SK-N-SH (cell line): Measurements from ENCODE around the gene BNC2. TPM values are rescaled to one million over a fixed set of nuclear protein-coding genes. Genes with fewer than 3 reads are reported as not detected.

Experiments used
- CTCF ChIA-PET: fragments of 300-600, 350-600 bp; formaldehyde crosslinking; extraction: SDS; loops from one replicate; lab custom pipeline; 2021; lab: Yijun Ruan, JAX
- POLR2A ChIA-PET: fragments of 350-600 bp; sonication (Branson Sonifier 250); formaldehyde crosslinking; extraction: SDS; loops from one replicate; lab custom pipeline; 2020; ENCODE audit warnings: antibody characterized with exemption, inconsistent platforms; lab: Yijun Ruan, JAX
- DNase-seq: peaks from one replicate; pipeline ENCODE4 v3.0.0; 2012
- H2AFZ ChIP-seq: fragments of 200-600 bp; sonication (generic); 2 replicates; pipeline ENCODE4 v1.8.1; 2016; ENCODE audit warnings: antibody characterized with exemption, mild to moderate bottlenecking, low read depth
- H3F3A ChIP-seq: fragments of 200-600 bp; sonication (generic); replicated peaks from 2 replicates; pipeline ENCODE3; 2016; ENCODE audit warnings: antibody characterized with exemption, mild to moderate bottlenecking; ENCODE audit not compliant: insufficient read depth
- H3K27ac ChIP-seq, 2 experiments: fragments of 200-500 bp in 1 of 2; fragments of 200-600 bp in 1 of 2; sonication (Bioruptor generic) in 1 of 2; sonication (generic), shearing (Covaris generic) in 1 of 2; 2 replicates each; pipeline versions ENCODE4 v1.5.1 to v1.6.1; 2014 to 2016; ENCODE audit warnings: low read depth in 2 of 2, inconsistent platforms in 1 of 2, low read length in 1 of 2, mild to moderate bottlenecking in 1 of 2, mixed read lengths in 1 of 2
- H3K27me3 ChIP-seq: fragments of 200-600 bp; sonication (generic), shearing (Covaris generic); 2 replicates; pipeline ENCODE4 v1.6.1; 2016; ENCODE audit warnings: mixed run types; ENCODE audit not compliant: insufficient read depth
- H3K36me3 ChIP-seq, 2 experiments: fragments of 200-500 bp in 1 of 2; fragments of 200-600 bp in 1 of 2; sonication (Bioruptor generic) in 1 of 2; sonication (generic) in 1 of 2; replicated peaks in 1 of 2; 2 replicates each; pipeline versions ENCODE3 to v1.5.1; 2014 to 2016; ENCODE audit warnings: low read length in 1 of 2, mild to moderate bottlenecking in 1 of 2; ENCODE audit not compliant: insufficient read depth in 2 of 2, control insufficient read depth in 1 of 2
- H3K4me1 ChIP-seq, 2 experiments: fragments of 200-500 bp in 1 of 2; fragments of 200-600 bp in 1 of 2; sonication (Bioruptor generic) in 1 of 2; sonication (generic), shearing (Covaris generic) in 1 of 2; 2 replicates each; pipeline versions ENCODE4 v1.5.1 to v1.6.1; 2014 to 2016; ENCODE audit warnings: low read depth in 1 of 2, low read length in 1 of 2, mixed run types in 1 of 2; ENCODE audit not compliant: insufficient read depth in 2 of 2, control insufficient read depth in 1 of 2
- H3K4me2 ChIP-seq: fragments of 200-600 bp; sonication (generic), shearing (Covaris generic); 2 replicates; pipeline ENCODE4 v1.6.1; 2017; ENCODE audit warnings: mixed run types
- H3K4me3 ChIP-seq, 2 experiments: fragments of 200-500 bp in 1 of 2; fragments of 200-600 bp in 1 of 2; sonication (Bioruptor generic) in 1 of 2; sonication (generic), shearing (Covaris generic) in 1 of 2; 2 replicates each; pipeline versions ENCODE4 v1.5.1 to v1.8.1; 2014 to 2016; ENCODE audit warnings: low read depth in 2 of 2, inconsistent platforms in 1 of 2, low read length in 1 of 2, mild to moderate bottlenecking in 1 of 2, mixed read lengths in 1 of 2, moderate library complexity in 1 of 2
- H3K79me2 ChIP-seq: fragments of 200-600 bp; sonication (generic); 2 replicates; pipeline ENCODE4 v1.8.1; 2017; ENCODE audit warnings: mild to moderate bottlenecking; ENCODE audit not compliant: insufficient read depth
- H3K9ac ChIP-seq: fragments of 200-600 bp; sonication (generic); 2 replicates; pipeline ENCODE4 v1.6.1; 2017; ENCODE audit warnings: mixed run types
- H3K9me2 ChIP-seq: fragments of 200-600 bp; sonication (generic); 2 replicates; pipeline ENCODE4 v1.6.1; 2017; ENCODE audit warnings: mixed run types
- H3K9me3 ChIP-seq: fragments of 200-600 bp; sonication (generic); 2 replicates; pipeline ENCODE4 v1.6.1; 2017; ENCODE audit warnings: mixed run types, mild to moderate bottlenecking, moderate library complexity
- H4K20me1 ChIP-seq: fragments of 200-600 bp; sonication (generic); 2 replicates; pipeline ENCODE4 v1.6.1; 2017; ENCODE audit warnings: mild to moderate bottlenecking, mixed run types; ENCODE audit not compliant: insufficient read depth
- CHD2 ChIP-seq: fragments of 150-350 bp; IDR thresholded peaks from 2 replicates; pipeline ENCODE4 v1.6.1; 2018; ENCODE audit warnings: low read length; ENCODE audit not compliant: partially characterized antibody
- ELF1 ChIP-seq: IDR thresholded peaks from 2 replicates; pipeline ENCODE4 v1.4.0; 2012
- EP300 ChIP-seq, 2 experiments: IDR thresholded peaks; 2 replicates each; pipeline versions ENCODE4 v1.4.0 to v1.6.1; 2012; ENCODE audit warnings: borderline replicate concordance in 1 of 2, low read depth in 1 of 2, low read length in 1 of 2
- EZH2phosphoT487 ChIP-seq: fragments of 200-600 bp; sonication (generic); IDR thresholded peaks from 2 replicates; pipeline ENCODE4 v1.6.1; 2017; ENCODE audit warnings: low read depth, mixed run types, mild to moderate bottlenecking, antibody characterized with exemption, moderate library complexity, borderline replicate concordance
- FOSL2 ChIP-seq: IDR thresholded peaks from 2 replicates; pipeline ENCODE4 v1.4.0; 2012; ENCODE audit warnings: low read depth, mild to moderate bottlenecking, moderate library complexity, borderline replicate concordance
- FOXJ3 ChIP-seq: sonication (generic); formaldehyde crosslinking; IDR thresholded peaks from 2 replicates; pipeline ENCODE4 v1.5.1; 2020; ENCODE audit warnings: mild to moderate bottlenecking, missing genetic modification reagents
- FOXM1 ChIP-seq: IDR thresholded peaks from 2 replicates; pipeline ENCODE4 v1.4.0; 2012; ENCODE audit warnings: low read depth, mild to moderate bottlenecking
- GATA2 ChIP-seq: sonication (generic); formaldehyde crosslinking; IDR thresholded peaks from 2 replicates; pipeline ENCODE4 v1.5.0; 2020; ENCODE audit warnings: mild to moderate bottlenecking, missing genetic modification reagents
- IRF3 ChIP-seq: fragments of 150-350 bp; IDR thresholded peaks from 2 replicates; pipeline ENCODE4 v1.6.1; 2016; ENCODE audit warnings: mild to moderate bottlenecking, low read depth, low read length
- MAX ChIP-seq: IDR thresholded peaks from 2 replicates; pipeline ENCODE4 v1.4.0; 2012; ENCODE audit warnings: low read depth
- MXI1 ChIP-seq: IDR thresholded peaks from 2 replicates; pipeline ENCODE4 v1.6.1; 2012; ENCODE audit warnings: mild to moderate bottlenecking, low read depth, low read length, improper control_type of control experiment
- NRF1 ChIP-seq: IDR thresholded peaks from 2 replicates; pipeline ENCODE4 v1.6.1; 2012; ENCODE audit warnings: low read depth, mild to moderate bottlenecking, low read length
- RCOR1 ChIP-seq: fragments of 150-350 bp; IDR thresholded peaks from 2 replicates; pipeline ENCODE4 v1.6.1; 2017; ENCODE audit warnings: antibody characterized with exemption, low read length
- REST ChIP-seq: IDR thresholded peaks from 2 replicates; pipeline ENCODE4 v1.6.1; 2012; ENCODE audit warnings: mild to moderate bottlenecking, low read depth, low read length, moderate library complexity
- RFX5 ChIP-seq: IDR thresholded peaks from 2 replicates; pipeline ENCODE4 v1.6.1; 2012; ENCODE audit warnings: mild to moderate bottlenecking, improper control_type of control experiment, low read length
- RXRA ChIP-seq: IDR thresholded peaks from 2 replicates; pipeline ENCODE4 v1.4.0; 2012; ENCODE audit warnings: low read depth, mild to moderate bottlenecking, borderline replicate concordance
- TCF12 ChIP-seq: IDR thresholded peaks from 2 replicates; pipeline ENCODE4 v1.4.0; 2012
- TEAD4 ChIP-seq: IDR thresholded peaks from 2 replicates; pipeline ENCODE4 v1.4.0; 2012; ENCODE audit warnings: mild to moderate bottlenecking, borderline replicate concordance; ENCODE audit not compliant: insufficient read depth
- USF2 ChIP-seq: fragments of 150-350 bp; IDR thresholded peaks from 2 replicates; pipeline ENCODE4 v1.6.1; 2017; ENCODE audit warnings: antibody characterized with exemption, low read length, low read depth, borderline replicate concordance
- WGBS: methylation state at CpG from one replicate; pipeline ENCODE4 v1.1.6; 2017; ENCODE audit warnings: low lambda C conversion rate; 5-methylcytosine and 5-hydroxymethylcytosine counted together
- polyA plus RNA-seq, 3 experiments: library from polyadenylated mRNA; depleted of rRNA; stranded (reverse); fragments of >200 nt; gene quantifications; 2 replicates each; pipeline ENCODE4 v1.2.3, GENCODE V29; 2012
- TF ChIP-seq, protein P1 (sequence below): IDR thresholded peaks from 2 replicates; pipeline ENCODE4 v1.4.0; 2012; ENCODE audit warnings: low read depth, borderline replicate concordance
- TF ChIP-seq, protein P2 (sequence below): IDR thresholded peaks from 2 replicates; pipeline ENCODE4; 2012

BNC2 gene
- polyA plus RNA-seq, 1 of the 3 experiments (the other 2 are of a cell fraction) = 8.8 TPM

DNA sequence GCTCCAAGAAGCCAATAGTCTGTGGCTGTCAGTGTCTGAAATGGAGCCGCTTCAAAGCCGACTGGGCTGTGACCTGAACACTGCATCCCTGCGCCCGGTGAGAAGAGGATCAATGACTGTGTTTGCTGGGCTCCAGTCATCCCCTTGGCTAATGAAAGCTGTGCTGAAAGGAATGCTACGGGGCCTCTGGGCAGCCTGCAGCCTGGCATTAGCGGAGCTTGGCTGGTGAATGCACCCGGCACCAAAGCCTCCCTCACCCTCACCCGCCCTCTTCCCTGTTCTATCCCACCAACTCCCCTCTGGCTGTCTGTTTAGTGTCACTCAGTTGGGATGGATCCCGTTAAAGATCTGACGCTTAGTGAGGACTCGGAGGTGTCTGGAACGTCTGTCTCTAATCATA lies 355.3 kb downstream of the BNC2 start:
- peaks cover 50% of the 10 kb centered on the region for H3K79me2 ChIP-seq
- no peaks in the 10 kb centered on the region for H4K20me1 ChIP-seq
- H3K4me1 ChIP-seq = peaks cover 15 to 35% of the 10 kb centered on the region in 2 experiments
- CTCF ChIA-PET = interaction anchor here (0.7 to 1.0 kb wide), 3 partner anchors 15 to 641 kb away, joined by 3 read pairs; no protein-coding TSS in a partner anchor
- H3K9me3 ChIP-seq = no peaks in the 10 kb centered on the region
- H3K4me3 ChIP-seq = peak overlapping the region in 1 of 2 experiments; percentile 23; a peak in 2 of 4 replicates
- H3K27me3 ChIP-seq = no peaks in the 10 kb centered on the region
- 8% methylated on average over 8 of the region's 12 CpGs for WGBS
- peaks cover 39% of the 10 kb centered on the region for H3F3A ChIP-seq
- H2AFZ ChIP-seq = peak overlapping the region; percentile 71
- peak; percentile 74 for DNase-seq
- H3K4me2 ChIP-seq = peak overlapping the region; percentile 78
- TF ChIP-seq USF2 = no peak
- peak; percentile 40 for TF ChIP-seq CHD2
- peak; percentile 79; the same call in 1 of the 2 replicates for TF ChIP-seq RCOR1
- TF ChIP-seq, protein P1, sequence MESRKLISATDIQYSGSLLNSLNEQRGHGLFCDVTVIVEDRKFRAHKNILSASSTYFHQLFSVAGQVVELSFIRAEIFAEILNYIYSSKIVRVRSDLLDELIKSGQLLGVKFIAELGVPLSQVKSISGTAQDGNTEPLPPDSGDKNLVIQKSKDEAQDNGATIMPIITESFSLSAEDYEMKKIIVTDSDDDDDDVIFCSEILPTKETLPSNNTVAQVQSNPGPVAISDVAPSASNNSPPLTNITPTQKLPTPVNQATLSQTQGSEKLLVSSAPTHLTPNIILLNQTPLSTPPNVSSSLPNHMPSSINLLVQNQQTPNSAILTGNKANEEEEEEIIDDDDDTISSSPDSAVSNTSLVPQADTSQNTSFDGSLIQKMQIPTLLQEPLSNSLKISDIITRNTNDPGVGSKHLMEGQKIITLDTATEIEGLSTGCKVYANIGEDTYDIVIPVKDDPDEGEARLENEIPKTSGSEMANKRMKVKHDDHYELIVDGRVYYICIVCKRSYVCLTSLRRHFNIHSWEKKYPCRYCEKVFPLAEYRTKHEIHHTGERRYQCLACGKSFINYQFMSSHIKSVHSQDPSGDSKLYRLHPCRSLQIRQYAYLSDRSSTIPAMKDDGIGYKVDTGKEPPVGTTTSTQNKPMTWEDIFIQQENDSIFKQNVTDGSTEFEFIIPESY = no peak
- TF ChIP-seq EP300 (IDR thresholded peaks at IDR 0.05; ENCODE audit: borderline replicate concordance in 1 of 2, low read depth in 1 of 2, low read length in 1 of 2) = peak; percentile 28 to 82; a peak in 3 of 4 replicates
- TF ChIP-seq, protein P2, sequence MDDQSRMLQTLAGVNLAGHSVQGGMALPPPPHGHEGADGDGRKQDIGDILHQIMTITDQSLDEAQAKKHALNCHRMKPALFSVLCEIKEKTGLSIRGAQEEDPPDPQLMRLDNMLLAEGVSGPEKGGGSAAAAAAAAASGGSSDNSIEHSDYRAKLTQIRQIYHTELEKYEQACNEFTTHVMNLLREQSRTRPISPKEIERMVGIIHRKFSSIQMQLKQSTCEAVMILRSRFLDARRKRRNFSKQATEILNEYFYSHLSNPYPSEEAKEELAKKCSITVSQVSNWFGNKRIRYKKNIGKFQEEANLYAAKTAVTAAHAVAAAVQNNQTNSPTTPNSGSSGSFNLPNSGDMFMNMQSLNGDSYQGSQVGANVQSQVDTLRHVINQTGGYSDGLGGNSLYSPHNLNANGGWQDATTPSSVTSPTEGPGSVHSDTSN = peak; percentile 73
- TF ChIP-seq ELF1 = no peak
- no peak for TF ChIP-seq EZH2phosphoT487
- TF ChIP-seq FOXM1 = no peak
- TF ChIP-seq GATA2 = peak; percentile 82
- TF ChIP-seq TCF12 = peak; percentile 78; the same call in 1 of the 2 replicates
- peak; percentile 48; the same call in 1 of the 2 replicates for TF ChIP-seq FOXJ3
- no peak; the same call in 1 of the 2 replicates for TF ChIP-seq IRF3
- no peak; the same call in 1 of the 2 replicates for TF ChIP-seq FOSL2
- TF ChIP-seq REST = no peak
- TF ChIP-seq RFX5 = no peak
- no peak for TF ChIP-seq MXI1
- no peak for TF ChIP-seq TEAD4
- TF ChIP-seq NRF1 = no peak
- TF ChIP-seq RXRA = no peak
- no peak; the same call in 1 of the 2 replicates for TF ChIP-seq MAX
- peak overlapping the region; percentile 52; the same call in 1 of the 2 replicates for H3K9ac ChIP-seq
- H3K27ac ChIP-seq = peak overlapping the region; percentile 85 to 87
- H3K36me3 ChIP-seq = no peaks in the 10 kb centered on the region
- POLR2A ChIA-PET = no interaction called here
- no peaks in the 10 kb centered on the region for H3K9me2 ChIP-seq
